AG04449 (cell line): ENCODE measurements around the gene PCSK2.

ENCODE experiments used
- CTCF ChIA-PET: fragments of 350-600 bp; formaldehyde crosslinking; extraction: SDS; loops from one replicate; lab custom pipeline; 2021; ENCODE audit warnings: antibody characterized with exemption; lab: Yijun Ruan, JAX
- POLR2A ChIA-PET: fragments of 400-600, 350-600 bp; formaldehyde crosslinking; extraction: SDS; loops from one replicate; lab custom pipeline; 2020; ENCODE audit warnings: antibody characterized with exemption, inconsistent platforms; lab: Yijun Ruan, JAX
- DNase-seq: peaks from one replicate; pipeline ENCODE4 v3.0.0-alpha.2; 2010; ENCODE audit warnings: low read depth, low spot score
- H3K4me3 ChIP-seq: 2 replicates; pipeline ENCODE4 v1.5.1; 2011; ENCODE audit warnings: low read depth, mild to moderate bottlenecking, control low read depth, low read length
- TF ChIP-seq, protein P1 (sequence below): IDR thresholded peaks from one replicate; pipeline ENCODE4 v1.5.1; 2011; ENCODE audit warnings: mild to moderate bottlenecking, moderate library complexity, low read length, control low read depth, inconsistent platforms; ENCODE audit not compliant: insufficient read depth; ENCODE audit errors: missing control alignments

The PCSK2 gene

GRCh38 chr20:17315407-17316231 lies 88.8 kb downstream of the PCSK2 start:
- ChIA-PET CTCF (no interaction called here), POLR2A (no interaction called here)
- H3K4me3 ChIP-seq = no peak overlapping the region
- DNase-seq = no peak
- TF ChIP-seq, protein P1, sequence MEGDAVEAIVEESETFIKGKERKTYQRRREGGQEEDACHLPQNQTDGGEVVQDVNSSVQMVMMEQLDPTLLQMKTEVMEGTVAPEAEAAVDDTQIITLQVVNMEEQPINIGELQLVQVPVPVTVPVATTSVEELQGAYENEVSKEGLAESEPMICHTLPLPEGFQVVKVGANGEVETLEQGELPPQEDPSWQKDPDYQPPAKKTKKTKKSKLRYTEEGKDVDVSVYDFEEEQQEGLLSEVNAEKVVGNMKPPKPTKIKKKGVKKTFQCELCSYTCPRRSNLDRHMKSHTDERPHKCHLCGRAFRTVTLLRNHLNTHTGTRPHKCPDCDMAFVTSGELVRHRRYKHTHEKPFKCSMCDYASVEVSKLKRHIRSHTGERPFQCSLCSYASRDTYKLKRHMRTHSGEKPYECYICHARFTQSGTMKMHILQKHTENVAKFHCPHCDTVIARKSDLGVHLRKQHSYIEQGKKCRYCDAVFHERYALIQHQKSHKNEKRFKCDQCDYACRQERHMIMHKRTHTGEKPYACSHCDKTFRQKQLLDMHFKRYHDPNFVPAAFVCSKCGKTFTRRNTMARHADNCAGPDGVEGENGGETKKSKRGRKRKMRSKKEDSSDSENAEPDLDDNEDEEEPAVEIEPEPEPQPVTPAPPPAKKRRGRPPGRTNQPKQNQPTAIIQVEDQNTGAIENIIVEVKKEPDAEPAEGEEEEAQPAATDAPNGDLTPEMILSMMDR = no peak

DNA sequence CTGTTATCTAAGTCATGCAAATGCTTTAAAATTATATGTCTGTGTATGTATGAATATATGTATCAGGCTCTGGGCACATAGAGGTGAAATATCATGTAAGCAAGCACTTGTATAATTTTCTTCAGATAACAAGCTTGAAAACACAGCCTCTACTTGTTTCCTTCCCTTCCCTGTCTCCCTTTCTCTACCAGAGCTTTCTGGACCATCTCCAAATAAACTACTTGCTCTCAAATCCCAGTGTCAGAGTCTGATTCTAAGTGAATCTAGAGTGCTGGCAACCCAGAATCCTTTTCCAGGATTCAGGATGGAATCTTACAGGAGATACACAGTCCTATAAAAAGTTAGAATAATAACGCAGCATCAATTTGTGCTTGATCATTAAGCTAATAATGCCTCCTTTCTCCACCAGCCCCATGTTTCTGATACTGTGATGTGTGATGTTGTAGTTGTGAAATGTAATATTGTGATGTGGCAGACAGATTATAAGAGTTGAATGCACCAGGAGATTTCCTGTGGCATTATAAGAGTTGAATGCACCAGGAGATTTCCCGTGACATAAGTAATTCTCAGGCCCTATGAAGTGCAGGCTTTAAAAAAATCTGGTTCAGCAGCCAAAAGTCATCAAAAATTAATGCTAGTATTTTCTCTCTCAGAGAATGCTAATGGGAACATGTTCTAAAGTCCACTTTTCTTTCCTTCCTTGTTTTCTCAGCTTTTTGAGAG lies 89.6 kb downstream of the PCSK2 start:
- CTCF ChIA-PET = no interaction called here
- DNase-seq = no peak
- POLR2A ChIA-PET = no interaction called here
- no peak overlapping the region for H3K4me3 ChIP-seq
- TF ChIP-seq, protein P1 = no peak

GRCh38 chr20:17317341-17317740 lies 90.5 kb downstream of the PCSK2 start:
- TF ChIP-seq, protein P1 = no peak
- CTCF ChIA-PET = no interaction called here
- H3K4me3 ChIP-seq = no peak overlapping the region
- DNase-seq = no peak
- POLR2A ChIA-PET = no interaction called here

GRCh38 chr20:17320456-17320855 lies 93.6 kb downstream of the PCSK2 start:
- CTCF ChIA-PET = no interaction called here
- no peak for DNase-seq
- TF ChIP-seq, protein P1 = no peak
- POLR2A ChIA-PET = no interaction called here
- no peak overlapping the region for H3K4me3 ChIP-seq

- TF ChIP-seq, protein P1 = no peak
- ChIA-PET POLR2A (no interaction called here), CTCF (no interaction called here)
- DNase-seq = no peak
- no peak overlapping the region for H3K4me3 ChIP-seq
Measured at GRCh38 chr20:17326096-17326495, 99.3 kb downstream of the PCSK2 start.
